ENCODE results near the gene EFTUD2. TPM values are rescaled to one million over a fixed set of nuclear protein-coding genes. Genes with fewer than 3 reads are reported as not detected.

Gene EFTUD2
- total RNA-seq, 1 donor from 2014 or later: 102 TPM

GRCh38 chr17:44914698-44915271, 15.5 kb upstream of the EFTUD2 start:
- Mint-ChIP-seq H3K9me3 (ENCODE audit: unreplicated experiment) (peaks cover 3% of the 10 kb centered on the region), H3K36me3 (ENCODE audit: unreplicated experiment) (no peaks in the 10 kb centered on the region), H3K27ac (ENCODE audit: unreplicated experiment) (no peak overlapping the region), H3K27me3 (ENCODE audit: unreplicated experiment) (peaks cover 12% of the 10 kb centered on the region), H3K4me3 (ENCODE audit: unreplicated experiment) (no peak overlapping the region), H3K4me1 (ENCODE audit: low read depth, unreplicated experiment) (peaks cover 5% of the 10 kb centered on the region)
- no peak for DNase-seq
- TF ChIP-seq CTCF (IDR thresholded peaks at IDR 0.05; ENCODE audit: partially characterized antibody, unreplicated experiment): no peak

- no peak for TF ChIP-seq CTCF (IDR thresholded peaks at IDR 0.05; ENCODE audit: partially characterized antibody, unreplicated experiment)
- H3K4me3 Mint-ChIP-seq (ENCODE audit: unreplicated experiment): no peak overlapping the region
- no peaks in the 10 kb centered on the region for H3K36me3 Mint-ChIP-seq (ENCODE audit: unreplicated experiment)
- H3K4me1 Mint-ChIP-seq (ENCODE audit: low read depth, unreplicated experiment): peaks cover 5% of the 10 kb centered on the region
- peaks cover 12% of the 10 kb centered on the region for H3K27me3 Mint-ChIP-seq (ENCODE audit: unreplicated experiment)
- DNase-seq: no peak
- peaks cover 3% of the 10 kb centered on the region for H3K9me3 Mint-ChIP-seq (ENCODE audit: unreplicated experiment)
- no peak overlapping the region for H3K27ac Mint-ChIP-seq (ENCODE audit: unreplicated experiment)
Measured at GRCh38 chr17:44914148-44914547, 14.9 kb upstream of the EFTUD2 start.

GRCh38 chr17:44913676-44914075, 14.4 kb upstream of the EFTUD2 start:
- H3K36me3 Mint-ChIP-seq (ENCODE audit: unreplicated experiment): no peaks in the 10 kb centered on the region
- H3K4me3 Mint-ChIP-seq (ENCODE audit: unreplicated experiment): no peak overlapping the region
- peaks cover 3% of the 10 kb centered on the region for H3K9me3 Mint-ChIP-seq (ENCODE audit: unreplicated experiment)
- H3K27ac Mint-ChIP-seq (ENCODE audit: unreplicated experiment): no peak overlapping the region
- H3K27me3 Mint-ChIP-seq (ENCODE audit: unreplicated experiment): peaks cover 12% of the 10 kb centered on the region
- DNase-seq: no peak
- TF ChIP-seq CTCF (IDR thresholded peaks at IDR 0.05; ENCODE audit: partially characterized antibody, unreplicated experiment): no peak
- peaks cover 5% of the 10 kb centered on the region for H3K4me1 Mint-ChIP-seq (ENCODE audit: low read depth, unreplicated experiment)

- peaks cover 14% of the 10 kb centered on the region for H3K27me3 Mint-ChIP-seq (ENCODE audit: unreplicated experiment)
- peaks cover 5% of the 10 kb centered on the region for H3K4me1 Mint-ChIP-seq (ENCODE audit: low read depth, unreplicated experiment)
- H3K36me3 Mint-ChIP-seq (ENCODE audit: unreplicated experiment): no peaks in the 10 kb centered on the region
- peaks cover 3% of the 10 kb centered on the region for H3K9me3 Mint-ChIP-seq (ENCODE audit: unreplicated experiment)
- H3K27ac Mint-ChIP-seq (ENCODE audit: unreplicated experiment): no peak overlapping the region
- DNase-seq: no peak
- TF ChIP-seq CTCF (IDR thresholded peaks at IDR 0.05; ENCODE audit: partially characterized antibody, unreplicated experiment): no peak
- peak overlapping the region; percentile 38 for H3K4me3 Mint-ChIP-seq (ENCODE audit: unreplicated experiment)
Measured at GRCh38 chr17:44912763-44913544, 13.7 kb upstream of the EFTUD2 start.
